GM23248 (cell line): ENCODE results near the gene KYAT1. TPM values are rescaled to one million over a fixed set of nuclear protein-coding genes. Genes with fewer than 3 reads are reported as not detected.
A peak's percentile ranks its signal among the peaks of the same experiment; 100 is the strongest.

ENCODE experiments used
- DNase-seq: peaks from one replicate; pipeline ENCODE4 v3.0.0-alpha.2; 2015
- H2AFZ ChIP-seq: fragments of 200-600 bp; sonication (generic); 2 replicates; pipeline ENCODE4 v1.6.1; 2016; ENCODE audit warnings: antibody characterized with exemption
- H3F3A ChIP-seq: fragments of 200-600 bp; sonication (generic); 2 replicates; pipeline ENCODE4 v1.6.1; 2016; ENCODE audit warnings: mild to moderate bottlenecking, antibody characterized with exemption, mixed run types; ENCODE audit not compliant: insufficient read depth
- H3K27ac ChIP-seq: fragments of 200-600 bp; sonication (generic); 2 replicates; pipeline ENCODE4 v1.5.1; 2016; ENCODE audit warnings: mild to moderate bottlenecking
- H3K27me3 ChIP-seq: fragments of 200-600 bp; sonication (generic); replicated peaks from 2 replicates; pipeline ENCODE4 v1.6.1; 2016; ENCODE audit warnings: mild to moderate bottlenecking; ENCODE audit not compliant: insufficient read depth
- H3K36me3 ChIP-seq: fragments of 200-600 bp; sonication (generic); 2 replicates; pipeline ENCODE4 v1.6.1; 2016; ENCODE audit warnings: low read depth, mild to moderate bottlenecking
- H3K4me1 ChIP-seq: fragments of 200-600 bp; sonication (generic); 2 replicates; pipeline ENCODE4 v1.6.1; 2016; ENCODE audit warnings: mild to moderate bottlenecking; ENCODE audit not compliant: insufficient read depth
- H3K4me2 ChIP-seq: fragments of 200-600 bp; sonication (generic); one replicate; pipeline ENCODE4 v1.6.1; 2016; ENCODE audit warnings: mild to moderate bottlenecking; ENCODE audit not compliant: unreplicated experiment
- H3K4me3 ChIP-seq: fragments of 200-600 bp; sonication (generic); 2 replicates; pipeline ENCODE4 v1.5.1; 2016; ENCODE audit warnings: mild to moderate bottlenecking
- H3K79me2 ChIP-seq: fragments of 200-600 bp; sonication (generic); 2 replicates; pipeline ENCODE4 v1.6.1; 2016; ENCODE audit warnings: mild to moderate bottlenecking; ENCODE audit not compliant: insufficient read depth
- H3K9ac ChIP-seq: fragments of 200-600 bp; sonication (generic); 2 replicates; pipeline ENCODE4 v1.6.1; 2016; ENCODE audit warnings: mild to moderate bottlenecking
- H3K9me2 ChIP-seq: fragments of 200-600 bp; sonication (generic); 2 replicates; pipeline ENCODE4 v1.6.1; 2016; ENCODE audit warnings: mixed run types, mild to moderate bottlenecking, moderate library complexity; ENCODE audit not compliant: insufficient read depth
- H3K9me3 ChIP-seq: fragments of 200-600 bp; sonication (generic); one replicate; pipeline ENCODE4 v1.6.1; 2017; ENCODE audit warnings: low read depth
- H4K20me1 ChIP-seq: fragments of 200-600 bp; sonication (generic); 2 replicates; pipeline ENCODE4 v1.6.0; 2016; ENCODE audit not compliant: insufficient read depth
- EZH2 ChIP-seq: fragments of 200-600 bp; sonication (generic); IDR thresholded peaks from 2 replicates; pipeline ENCODE4 v1.6.1; 2018; ENCODE audit warnings: antibody characterized with exemption, mild to moderate bottlenecking; ENCODE audit not compliant: insufficient read depth, poor library complexity, severe bottlenecking
- EZH2phosphoT487 ChIP-seq: fragments of 200-600 bp; sonication (generic); IDR thresholded peaks from 2 replicates; pipeline ENCODE4 v1.6.1; 2018; ENCODE audit warnings: antibody characterized with exemption, moderate library complexity, mild to moderate bottlenecking, low read depth; ENCODE audit not compliant: insufficient read depth
- WGBS, 2 experiments: methylation state at CpG; one replicate each; pipeline ENCODE4 v1.1.6; 2015 to 2017; ENCODE audit warnings: low lambda C conversion rate in 2 of 2, low coverage in 1 of 2; ENCODE audit errors: missing lambda C conversion rate in 2 of 2; 5-methylcytosine and 5-hydroxymethylcytosine counted together
- in situ Hi-C: fragments of 300-500 bp; cut with MboI; formaldehyde crosslinking; loops from 2 replicates; pipeline ENCODE4 v1.15.0; 2020
- polyA plus RNA-seq: library from polyadenylated mRNA; unstranded; fragments of >200 nt; fragmentation: Nextera tagmentation; extraction: Ambion mirVana; gene quantifications from 2 replicates; pipeline ENCODE4 v1.2.1, GENCODE V29; 2016
- total RNA-seq: library from RNA; depleted of rRNA; stranded (reverse); fragments of >200 nt; shearing (Covaris generic); gene quantifications from 2 replicates; pipeline ENCODE4 v1.2.3, GENCODE V29; 2014

KYAT1 gene
- total and polyA plus RNA-seq, 2 experiments from 2014 or later = 5.1 to 5.5 TPM

DNA sequence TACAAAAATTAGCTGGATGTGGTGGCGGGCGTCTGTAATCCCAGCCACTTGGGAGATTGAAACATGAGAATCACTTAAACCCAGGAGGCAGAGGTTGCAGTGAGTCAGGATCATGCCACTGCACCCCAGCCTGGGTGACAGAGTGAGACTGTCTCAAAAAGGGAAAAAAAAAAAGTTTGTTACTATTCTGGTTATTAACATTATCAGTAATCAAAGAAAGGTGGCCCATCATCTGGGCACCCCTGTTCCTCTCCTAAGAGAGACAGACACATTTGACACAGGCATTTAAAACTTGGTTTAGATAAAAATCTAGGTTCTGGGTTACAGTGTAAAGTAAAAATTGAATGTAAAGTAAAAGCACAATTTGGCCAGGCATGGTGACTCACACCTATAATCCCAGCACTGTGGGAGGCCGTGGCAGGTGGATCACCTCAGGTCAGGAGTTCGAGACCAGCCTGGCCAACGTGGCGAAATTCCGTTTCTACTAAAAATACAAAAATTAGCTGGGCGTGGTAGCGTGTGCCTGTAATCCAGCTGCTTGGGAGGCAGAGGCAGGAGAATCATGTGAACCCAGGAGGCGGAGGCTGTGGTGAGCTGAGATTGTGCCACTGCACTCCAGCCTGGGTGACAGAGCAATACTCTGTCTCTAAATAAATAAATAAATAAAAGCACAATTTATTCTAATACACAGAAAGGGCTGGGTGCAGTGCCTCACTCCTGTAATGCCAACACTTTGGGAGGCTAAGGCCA is 22.3 kb upstream of the KYAT1 start:
- Histone ChIP-seq H3K36me3 (peaks cover 7% of the 10 kb centered on the region; the same call in 1 of the 2 replicates), H3K27ac (peak overlapping the region; percentile 60), H3K9ac (no peak overlapping the region), H3K4me2 (no peak overlapping the region), H3K4me1 (peaks cover 16% of the 10 kb centered on the region), H3K4me3 (no peak overlapping the region), H3K79me2 (peaks cover 70% of the 10 kb centered on the region), H4K20me1 (no peaks in the 10 kb centered on the region), H2AFZ (no peak overlapping the region), H3F3A (peaks cover 6% of the 10 kb centered on the region), H3K9me2 (no peaks in the 10 kb centered on the region), H3K27me3 (no peaks in the 10 kb centered on the region), H3K9me3 (no peaks in the 10 kb centered on the region)
- in situ Hi-C loops = no loop called here
- DNase-seq = peak; percentile 39
- WGBS, 2 experiments = 47 to 51% methylated on average over 10 of the region's 10 CpGs
- TF ChIP-seq EZH2phosphoT487 (no peak), EZH2 (no peak)

DNA sequence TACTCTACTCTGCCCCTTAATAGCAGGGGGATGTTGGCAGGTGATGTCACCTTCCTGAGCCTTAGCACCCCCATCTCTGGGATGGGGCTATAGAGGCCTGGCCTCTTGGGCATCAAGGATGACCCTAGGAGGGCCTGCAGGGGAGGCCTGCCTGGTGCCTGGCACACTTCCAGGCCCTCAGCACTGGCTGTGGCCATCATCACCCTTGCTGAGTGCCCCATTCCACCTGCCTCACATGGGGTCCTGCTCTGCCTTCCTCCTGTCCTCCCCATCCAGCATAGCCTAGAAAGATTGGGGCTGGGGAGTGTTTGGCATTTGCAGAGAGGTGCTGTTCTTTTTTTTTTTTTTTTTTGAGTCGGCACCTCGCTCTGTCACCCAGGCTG is 21.3 kb upstream of the KYAT1 start:
- H2AFZ ChIP-seq = no peak overlapping the region
- no peaks in the 10 kb centered on the region; the same call in 1 of the 2 replicates for H3K36me3 ChIP-seq
- H3K9me3 ChIP-seq = no peaks in the 10 kb centered on the region
- no peaks in the 10 kb centered on the region for H3K9me2 ChIP-seq
- H3K4me3 ChIP-seq = no peak overlapping the region
- in situ Hi-C loops = no loop called here
- peaks cover 70% of the 10 kb centered on the region for H3K79me2 ChIP-seq
- H3K4me2 ChIP-seq = no peak overlapping the region
- WGBS, 2 experiments = 97 to 100% methylated on average over 1 to 2 of the region's 2 CpGs
- H4K20me1 ChIP-seq = no peaks in the 10 kb centered on the region
- TF ChIP-seq EZH2phosphoT487 = no peak
- TF ChIP-seq EZH2 = no peak
- no peak for DNase-seq
- H3F3A ChIP-seq = peaks cover 6% of the 10 kb centered on the region
- no peak overlapping the region for H3K27ac ChIP-seq
- no peak overlapping the region for H3K9ac ChIP-seq
- H3K27me3 ChIP-seq = no peaks in the 10 kb centered on the region
- peaks cover 16% of the 10 kb centered on the region for H3K4me1 ChIP-seq

DNA sequence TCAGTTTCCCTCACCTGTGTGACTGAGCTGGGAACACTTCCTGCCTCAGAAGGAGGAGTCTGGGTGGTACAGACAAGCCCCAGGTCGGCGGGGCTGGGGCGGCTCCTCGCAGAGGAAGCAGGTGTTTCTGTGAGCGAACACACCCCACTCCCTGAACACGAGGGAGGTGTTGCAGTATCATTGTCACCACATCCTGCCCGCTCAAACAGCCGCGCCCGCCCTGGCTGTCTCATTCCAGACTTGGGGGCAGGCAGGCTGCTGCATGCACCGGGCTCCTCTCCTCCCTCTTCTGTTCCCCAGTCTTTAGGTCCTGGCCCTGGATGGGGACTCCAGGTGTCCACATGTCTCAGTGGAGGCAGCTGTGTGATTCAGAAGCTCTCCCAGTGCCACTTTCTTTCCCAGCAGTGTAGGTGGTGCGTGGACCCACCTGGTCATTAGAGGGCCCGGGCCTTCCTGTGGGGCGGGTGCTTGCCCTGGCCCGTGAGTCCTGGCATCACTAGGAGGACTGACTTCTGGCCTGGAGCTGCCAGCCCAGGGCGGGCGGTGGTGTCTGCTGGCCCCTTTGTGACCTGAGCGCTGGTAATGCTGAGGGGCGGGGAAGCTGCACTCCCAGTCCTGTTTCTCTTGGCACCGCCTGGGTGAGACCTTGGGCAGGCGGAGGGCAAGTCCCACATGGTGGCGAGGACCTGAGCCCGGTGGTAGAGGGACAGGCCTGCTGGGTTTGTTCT is 20.8 kb upstream of the KYAT1 start:
- no peak overlapping the region for H3K4me2 ChIP-seq
- peaks cover 16% of the 10 kb centered on the region for H3K4me1 ChIP-seq
- H3K36me3 ChIP-seq = peaks cover 2% of the 10 kb centered on the region; the same call in 1 of the 2 replicates
- no peak overlapping the region for H3K9ac ChIP-seq
- no peak overlapping the region for H3K4me3 ChIP-seq
- no peaks in the 10 kb centered on the region for H3K9me2 ChIP-seq
- H3K27ac ChIP-seq = no peak overlapping the region
- peaks cover 6% of the 10 kb centered on the region for H3F3A ChIP-seq
- H4K20me1 ChIP-seq = no peaks in the 10 kb centered on the region
- H3K27me3 ChIP-seq = no peaks in the 10 kb centered on the region
- in situ Hi-C loops = no loop called here
- no peaks in the 10 kb centered on the region for H3K9me3 ChIP-seq
- no peak for DNase-seq
- no peak for TF ChIP-seq EZH2phosphoT487
- TF ChIP-seq EZH2 = no peak
- 91 to 92% methylated on average over 23 of the region's 23 CpGs for WGBS, 2 experiments
- H2AFZ ChIP-seq = no peak overlapping the region
- peaks cover 67% of the 10 kb centered on the region for H3K79me2 ChIP-seq

DNA sequence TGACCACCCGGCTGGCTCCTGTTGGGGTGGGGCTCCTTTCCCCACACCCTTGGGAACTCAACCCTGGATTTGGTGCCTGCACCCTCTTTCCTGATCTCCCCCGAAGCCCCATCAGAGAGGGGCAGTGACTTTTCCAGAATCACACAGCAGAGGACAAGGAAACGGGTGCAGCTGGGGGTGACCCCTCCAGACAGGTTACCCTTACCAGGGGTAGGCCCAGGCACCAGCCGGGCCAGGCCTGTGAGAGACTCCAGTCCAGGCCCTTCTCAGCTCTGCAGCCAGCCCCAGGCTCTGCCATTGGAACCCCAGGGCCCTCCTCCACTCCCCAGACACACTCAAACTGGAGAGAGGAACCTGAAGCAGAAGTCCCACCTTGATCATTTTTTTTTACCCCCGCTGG is 20.1 kb upstream of the KYAT1 start:
- Histone ChIP-seq H2AFZ (no peak overlapping the region), H3K27me3 (no peaks in the 10 kb centered on the region), H3F3A (peaks cover 6% of the 10 kb centered on the region), H3K4me1 (peaks cover 16% of the 10 kb centered on the region), H4K20me1 (no peaks in the 10 kb centered on the region), H3K9me3 (no peaks in the 10 kb centered on the region), H3K79me2 (peaks cover 70% of the 10 kb centered on the region), H3K4me3 (no peak overlapping the region), H3K27ac (no peak overlapping the region), H3K4me2 (no peak overlapping the region), H3K9ac (no peak overlapping the region), H3K9me2 (no peaks in the 10 kb centered on the region), H3K36me3 (peaks cover 9% of the 10 kb centered on the region; the same call in 1 of the 2 replicates)
- no peak for TF ChIP-seq EZH2phosphoT487
- TF ChIP-seq EZH2 = no peak
- 100% methylated on average over 5 of the region's 5 CpGs for WGBS, 2 experiments
- no peak for DNase-seq
- in situ Hi-C loops = no loop called here
